SK-N-SH (cell line): ENCODE measurements around the gene MTHFD2L. TPM values are rescaled to one million over a fixed set of nuclear protein-coding genes. Genes with fewer than 3 reads are reported as not detected.

Experiments
- CTCF ChIA-PET: fragments of 300-600, 350-600 bp; formaldehyde crosslinking; extraction: SDS; loops from one replicate; lab custom pipeline; 2021; lab: Yijun Ruan, JAX
- POLR2A ChIA-PET: fragments of 350-600 bp; sonication (Branson Sonifier 250); formaldehyde crosslinking; extraction: SDS; loops from one replicate; lab custom pipeline; 2020; ENCODE audit warnings: antibody characterized with exemption, inconsistent platforms; lab: Yijun Ruan, JAX
- DNase-seq: peaks from one replicate; pipeline ENCODE4 v3.0.0; 2012
- H2AFZ ChIP-seq: fragments of 200-600 bp; sonication (generic); 2 replicates; pipeline ENCODE4 v1.8.1; 2016; ENCODE audit warnings: antibody characterized with exemption, mild to moderate bottlenecking, low read depth
- H3F3A ChIP-seq: fragments of 200-600 bp; sonication (generic); replicated peaks from 2 replicates; pipeline ENCODE3; 2016; ENCODE audit warnings: antibody characterized with exemption, mild to moderate bottlenecking; ENCODE audit not compliant: insufficient read depth
- H3K27ac ChIP-seq, 2 experiments: fragments of 200-500 bp in 1 of 2; fragments of 200-600 bp in 1 of 2; sonication (Bioruptor generic) in 1 of 2; sonication (generic), shearing (Covaris generic) in 1 of 2; 2 replicates each; pipeline versions ENCODE4 v1.5.1 to v1.6.1; 2014 to 2016; ENCODE audit warnings: low read depth in 2 of 2, inconsistent platforms in 1 of 2, low read length in 1 of 2, mild to moderate bottlenecking in 1 of 2, mixed read lengths in 1 of 2
- H3K27me3 ChIP-seq: fragments of 200-600 bp; sonication (generic), shearing (Covaris generic); 2 replicates; pipeline ENCODE4 v1.6.1; 2016; ENCODE audit warnings: mixed run types; ENCODE audit not compliant: insufficient read depth
- H3K36me3 ChIP-seq, 2 experiments: fragments of 200-500 bp in 1 of 2; fragments of 200-600 bp in 1 of 2; sonication (Bioruptor generic) in 1 of 2; sonication (generic) in 1 of 2; replicated peaks in 1 of 2; 2 replicates each; pipeline versions ENCODE3 to v1.5.1; 2014 to 2016; ENCODE audit warnings: low read length in 1 of 2, mild to moderate bottlenecking in 1 of 2; ENCODE audit not compliant: insufficient read depth in 2 of 2, control insufficient read depth in 1 of 2
- H3K4me1 ChIP-seq, 2 experiments: fragments of 200-500 bp in 1 of 2; fragments of 200-600 bp in 1 of 2; sonication (Bioruptor generic) in 1 of 2; sonication (generic), shearing (Covaris generic) in 1 of 2; 2 replicates each; pipeline versions ENCODE4 v1.5.1 to v1.6.1; 2014 to 2016; ENCODE audit warnings: low read depth in 1 of 2, low read length in 1 of 2, mixed run types in 1 of 2; ENCODE audit not compliant: insufficient read depth in 2 of 2, control insufficient read depth in 1 of 2
- H3K4me2 ChIP-seq: fragments of 200-600 bp; sonication (generic), shearing (Covaris generic); 2 replicates; pipeline ENCODE4 v1.6.1; 2017; ENCODE audit warnings: mixed run types
- H3K4me3 ChIP-seq, 2 experiments: fragments of 200-500 bp in 1 of 2; fragments of 200-600 bp in 1 of 2; sonication (Bioruptor generic) in 1 of 2; sonication (generic), shearing (Covaris generic) in 1 of 2; 2 replicates each; pipeline versions ENCODE4 v1.5.1 to v1.8.1; 2014 to 2016; ENCODE audit warnings: low read depth in 2 of 2, inconsistent platforms in 1 of 2, low read length in 1 of 2, mild to moderate bottlenecking in 1 of 2, mixed read lengths in 1 of 2, moderate library complexity in 1 of 2
- H3K79me2 ChIP-seq: fragments of 200-600 bp; sonication (generic); 2 replicates; pipeline ENCODE4 v1.8.1; 2017; ENCODE audit warnings: mild to moderate bottlenecking; ENCODE audit not compliant: insufficient read depth
- H3K9ac ChIP-seq: fragments of 200-600 bp; sonication (generic); 2 replicates; pipeline ENCODE4 v1.6.1; 2017; ENCODE audit warnings: mixed run types
- H3K9me2 ChIP-seq: fragments of 200-600 bp; sonication (generic); 2 replicates; pipeline ENCODE4 v1.6.1; 2017; ENCODE audit warnings: mixed run types
- H3K9me3 ChIP-seq: fragments of 200-600 bp; sonication (generic); 2 replicates; pipeline ENCODE4 v1.6.1; 2017; ENCODE audit warnings: mixed run types, mild to moderate bottlenecking, moderate library complexity
- H4K20me1 ChIP-seq: fragments of 200-600 bp; sonication (generic); 2 replicates; pipeline ENCODE4 v1.6.1; 2017; ENCODE audit warnings: mild to moderate bottlenecking, mixed run types; ENCODE audit not compliant: insufficient read depth
- CHD2 ChIP-seq: fragments of 150-350 bp; IDR thresholded peaks from 2 replicates; pipeline ENCODE4 v1.6.1; 2018; ENCODE audit warnings: low read length; ENCODE audit not compliant: partially characterized antibody
- EZH2phosphoT487 ChIP-seq: fragments of 200-600 bp; sonication (generic); IDR thresholded peaks from 2 replicates; pipeline ENCODE4 v1.6.1; 2017; ENCODE audit warnings: low read depth, mixed run types, mild to moderate bottlenecking, antibody characterized with exemption, moderate library complexity, borderline replicate concordance
- FOSL2 ChIP-seq: IDR thresholded peaks from 2 replicates; pipeline ENCODE4 v1.4.0; 2012; ENCODE audit warnings: low read depth, mild to moderate bottlenecking, moderate library complexity, borderline replicate concordance
- FOXJ3 ChIP-seq: sonication (generic); formaldehyde crosslinking; IDR thresholded peaks from 2 replicates; pipeline ENCODE4 v1.5.1; 2020; ENCODE audit warnings: mild to moderate bottlenecking, missing genetic modification reagents
- GABPA ChIP-seq: IDR thresholded peaks from 2 replicates; pipeline ENCODE4 v1.4.0; 2012; ENCODE audit warnings: low read depth, mild to moderate bottlenecking
- GATA2 ChIP-seq: sonication (generic); formaldehyde crosslinking; IDR thresholded peaks from 2 replicates; pipeline ENCODE4 v1.5.0; 2020; ENCODE audit warnings: mild to moderate bottlenecking, missing genetic modification reagents
- JUND ChIP-seq: IDR thresholded peaks from 2 replicates; pipeline ENCODE4 v1.4.0; 2012
- MEF2A ChIP-seq: IDR thresholded peaks from 2 replicates; pipeline ENCODE4 v1.4.0; 2012; ENCODE audit warnings: low read depth, borderline replicate concordance
- MXI1 ChIP-seq: IDR thresholded peaks from 2 replicates; pipeline ENCODE4 v1.6.1; 2012; ENCODE audit warnings: mild to moderate bottlenecking, low read depth, low read length, improper control_type of control experiment
- NFIC ChIP-seq: IDR thresholded peaks from 2 replicates; pipeline ENCODE4 v1.4.0; 2012; ENCODE audit warnings: borderline replicate concordance
- NRF1 ChIP-seq: IDR thresholded peaks from 2 replicates; pipeline ENCODE4 v1.6.1; 2012; ENCODE audit warnings: low read depth, mild to moderate bottlenecking, low read length
- POLR2AphosphoS5 ChIP-seq: IDR thresholded peaks from 2 replicates; pipeline ENCODE4 v1.6.1; 2012; ENCODE audit warnings: low read depth, low read length
- RAD21 ChIP-seq: IDR thresholded peaks from 2 replicates; pipeline ENCODE4 v1.6.1; 2012; ENCODE audit warnings: mild to moderate bottlenecking, low read length
- RCOR1 ChIP-seq: fragments of 150-350 bp; IDR thresholded peaks from 2 replicates; pipeline ENCODE4 v1.6.1; 2017; ENCODE audit warnings: antibody characterized with exemption, low read length
- RFX5 ChIP-seq: IDR thresholded peaks from 2 replicates; pipeline ENCODE4 v1.6.1; 2012; ENCODE audit warnings: mild to moderate bottlenecking, improper control_type of control experiment, low read length
- SIN3A ChIP-seq: IDR thresholded peaks from 2 replicates; pipeline ENCODE4 v1.6.1; 2012; ENCODE audit warnings: low read depth, mild to moderate bottlenecking, low read length, moderate library complexity, borderline replicate concordance
- SMC3 ChIP-seq: IDR thresholded peaks from 2 replicates; pipeline ENCODE4 v1.6.1; 2012; ENCODE audit warnings: low read depth, low read length, improper control_type of control experiment
- TCF12 ChIP-seq: IDR thresholded peaks from 2 replicates; pipeline ENCODE4 v1.4.0; 2012
- TEAD4 ChIP-seq: IDR thresholded peaks from 2 replicates; pipeline ENCODE4 v1.4.0; 2012; ENCODE audit warnings: mild to moderate bottlenecking, borderline replicate concordance; ENCODE audit not compliant: insufficient read depth
- YY1 ChIP-seq: IDR thresholded peaks from 2 replicates; pipeline ENCODE4 v1.4.0; 2012; ENCODE audit warnings: low read depth, mild to moderate bottlenecking
- WGBS: methylation state at CpG from one replicate; pipeline ENCODE4 v1.1.6; 2017; ENCODE audit warnings: low lambda C conversion rate; 5-methylcytosine and 5-hydroxymethylcytosine counted together
- polyA plus RNA-seq, 3 experiments: library from polyadenylated mRNA; depleted of rRNA; stranded (reverse); fragments of >200 nt; gene quantifications; 2 replicates each; pipeline ENCODE4 v1.2.3, GENCODE V29; 2012
- TF ChIP-seq, protein P1 (sequence below): IDR thresholded peaks from 2 replicates; pipeline ENCODE4 v1.4.0; 2012; ENCODE audit warnings: low read depth, borderline replicate concordance
- TF ChIP-seq, protein P2 (sequence below): IDR thresholded peaks from 2 replicates; pipeline ENCODE4; 2012
- TF ChIP-seq, protein P3 (sequence below): IDR thresholded peaks from 2 replicates; pipeline ENCODE4 v1.4.0; 2012; ENCODE audit warnings: low read depth, borderline replicate concordance

The MTHFD2L gene
- polyA plus RNA-seq, 1 of the 3 experiments (the other 2 are of a cell fraction): 4.8 TPM

DNA sequence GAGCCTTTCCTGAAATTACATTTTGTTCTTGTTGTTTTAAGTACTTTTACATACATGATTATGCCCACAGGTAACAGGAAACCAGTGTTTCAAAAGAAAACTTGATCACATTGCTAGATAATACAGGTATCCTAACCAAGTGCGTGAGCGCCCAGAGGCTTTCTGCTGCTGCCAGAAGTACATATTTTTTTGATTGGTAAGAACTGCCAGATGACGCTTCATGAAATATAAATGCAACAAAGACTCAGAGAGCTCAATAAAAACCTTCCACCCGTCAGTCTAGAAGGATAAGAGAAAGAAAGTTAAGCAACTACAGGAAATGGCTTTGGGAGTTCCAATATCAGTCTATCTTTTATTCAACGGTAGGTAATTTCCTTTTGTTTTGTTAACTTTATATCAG, 150.3 kb downstream of the MTHFD2L start, which contains the start of gene EPGN:
Gene EPGN, plus strand, starts transcription at position 256 of the 400 bp plus-strand sequence. Its CDS starts 64 bp downstream, at position 320.
- Histone ChIP-seq H3K36me3 (no peaks in the 10 kb centered on the region), H3K9ac (no peak within 1 kb of the TSS), H3K9me3 (no peaks in the 10 kb centered on the region), H3F3A (no peaks in the 10 kb centered on the region), H3K4me1 (no peaks in the 10 kb centered on the region; a peak in 1 of 4 replicates), H2AFZ (no peak within 1 kb of the TSS; the same call in 1 of the 2 replicates), H3K79me2 (no peaks in the 10 kb centered on the region), H3K27me3 (no peaks in the 10 kb centered on the region; the same call in 1 of the 2 replicates), H3K4me3 (no peak within 1 kb of the TSS), H3K4me2 (no peak within 1 kb of the TSS), H3K27ac (no peak within 1 kb of the TSS), H4K20me1 (no peaks in the 10 kb centered on the region), H3K9me2 (no peaks in the 10 kb centered on the region)
- 18% methylated on average over 5 of the region's 5 CpGs for WGBS
- no peak for DNase-seq
- ChIA-PET POLR2A (no interaction called here), CTCF (interaction anchor here (1.2 to 3.6 kb wide), 2 partner anchors 26 to 79 kb away, joined by 3 to 17 read pairs; no protein-coding TSS in a partner anchor)
- no peak for TF ChIP-seq YY1
- no peak for TF ChIP-seq RFX5
- TF ChIP-seq EZH2phosphoT487: no peak
- TF ChIP-seq JUND: no peak
- no peak for TF ChIP-seq GATA2 (CRISPR knock-in tag)
- 0 out of 2 replicates have a peak, but pooled peaks have one; percentile 11 for TF ChIP-seq FOSL2
- TF ChIP-seq, protein P1, sequence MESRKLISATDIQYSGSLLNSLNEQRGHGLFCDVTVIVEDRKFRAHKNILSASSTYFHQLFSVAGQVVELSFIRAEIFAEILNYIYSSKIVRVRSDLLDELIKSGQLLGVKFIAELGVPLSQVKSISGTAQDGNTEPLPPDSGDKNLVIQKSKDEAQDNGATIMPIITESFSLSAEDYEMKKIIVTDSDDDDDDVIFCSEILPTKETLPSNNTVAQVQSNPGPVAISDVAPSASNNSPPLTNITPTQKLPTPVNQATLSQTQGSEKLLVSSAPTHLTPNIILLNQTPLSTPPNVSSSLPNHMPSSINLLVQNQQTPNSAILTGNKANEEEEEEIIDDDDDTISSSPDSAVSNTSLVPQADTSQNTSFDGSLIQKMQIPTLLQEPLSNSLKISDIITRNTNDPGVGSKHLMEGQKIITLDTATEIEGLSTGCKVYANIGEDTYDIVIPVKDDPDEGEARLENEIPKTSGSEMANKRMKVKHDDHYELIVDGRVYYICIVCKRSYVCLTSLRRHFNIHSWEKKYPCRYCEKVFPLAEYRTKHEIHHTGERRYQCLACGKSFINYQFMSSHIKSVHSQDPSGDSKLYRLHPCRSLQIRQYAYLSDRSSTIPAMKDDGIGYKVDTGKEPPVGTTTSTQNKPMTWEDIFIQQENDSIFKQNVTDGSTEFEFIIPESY: no peak
- no peak for TF ChIP-seq MEF2A
- no peak for TF ChIP-seq SIN3A
- TF ChIP-seq, protein P2, sequence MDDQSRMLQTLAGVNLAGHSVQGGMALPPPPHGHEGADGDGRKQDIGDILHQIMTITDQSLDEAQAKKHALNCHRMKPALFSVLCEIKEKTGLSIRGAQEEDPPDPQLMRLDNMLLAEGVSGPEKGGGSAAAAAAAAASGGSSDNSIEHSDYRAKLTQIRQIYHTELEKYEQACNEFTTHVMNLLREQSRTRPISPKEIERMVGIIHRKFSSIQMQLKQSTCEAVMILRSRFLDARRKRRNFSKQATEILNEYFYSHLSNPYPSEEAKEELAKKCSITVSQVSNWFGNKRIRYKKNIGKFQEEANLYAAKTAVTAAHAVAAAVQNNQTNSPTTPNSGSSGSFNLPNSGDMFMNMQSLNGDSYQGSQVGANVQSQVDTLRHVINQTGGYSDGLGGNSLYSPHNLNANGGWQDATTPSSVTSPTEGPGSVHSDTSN: peak; percentile 23; the same call in 1 of the 2 replicates
- no peak for TF ChIP-seq CHD2
- TF ChIP-seq, protein P3, sequence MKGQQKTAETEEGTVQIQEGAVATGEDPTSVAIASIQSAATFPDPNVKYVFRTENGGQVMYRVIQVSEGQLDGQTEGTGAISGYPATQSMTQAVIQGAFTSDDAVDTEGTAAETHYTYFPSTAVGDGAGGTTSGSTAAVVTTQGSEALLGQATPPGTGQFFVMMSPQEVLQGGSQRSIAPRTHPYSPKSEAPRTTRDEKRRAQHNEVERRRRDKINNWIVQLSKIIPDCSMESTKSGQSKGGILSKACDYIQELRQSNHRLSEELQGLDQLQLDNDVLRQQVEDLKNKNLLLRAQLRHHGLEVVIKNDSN: no peak
- TF ChIP-seq MXI1: no peak
- no peak for TF ChIP-seq FOXJ3 (CRISPR knock-in tag)
- peak; percentile 18; the same call in 1 of the 2 replicates for TF ChIP-seq NFIC
- 0 out of 2 replicates have a peak, but pooled peaks have one; percentile 23 for TF ChIP-seq TCF12
- TF ChIP-seq NRF1: no peak
- no peak for TF ChIP-seq SMC3
- no peak for TF ChIP-seq POLR2AphosphoS5
- TF ChIP-seq GABPA: no peak
- no peak for TF ChIP-seq RCOR1
- no peak for TF ChIP-seq TEAD4
- TF ChIP-seq RAD21: no peak
